Measurements from ENCODE around the gene FEM1C. TPM values are rescaled to one million over a fixed set of nuclear protein-coding genes. Genes with fewer than 3 reads are reported as not detected.

The FEM1C gene
- total RNA-seq, 1 donor from 2014 or later, result 28.7 TPM

- peaks cover 3% of the 10 kb centered on the region for H3K4me1 Mint-ChIP-seq
- H3K27me3 ChIP-seq, result no peaks in the 10 kb centered on the region
- no peak for DNase-seq (ENCODE audit: low spot score)
- H3K27ac ChIP-seq, result no peak overlapping the region
- H3K4me3 ChIP-seq, result no peak overlapping the region
- H3K79me2 ChIP-seq (ENCODE audit: low read depth), result no peaks in the 10 kb centered on the region
- H3K9ac ChIP-seq, result no peak overlapping the region
- no peaks in the 10 kb centered on the region for H3F3A ChIP-seq (ENCODE audit: low read depth)
- no peaks in the 10 kb centered on the region for H3K36me3 ChIP-seq
- no peaks in the 10 kb centered on the region for H3K4me1 ChIP-seq
- no peak overlapping the region for H3K4me3 Mint-ChIP-seq
- H4K20me1 ChIP-seq (ENCODE audit: low read depth), result no peaks in the 10 kb centered on the region
- TF ChIP-seq, protein P1, sequence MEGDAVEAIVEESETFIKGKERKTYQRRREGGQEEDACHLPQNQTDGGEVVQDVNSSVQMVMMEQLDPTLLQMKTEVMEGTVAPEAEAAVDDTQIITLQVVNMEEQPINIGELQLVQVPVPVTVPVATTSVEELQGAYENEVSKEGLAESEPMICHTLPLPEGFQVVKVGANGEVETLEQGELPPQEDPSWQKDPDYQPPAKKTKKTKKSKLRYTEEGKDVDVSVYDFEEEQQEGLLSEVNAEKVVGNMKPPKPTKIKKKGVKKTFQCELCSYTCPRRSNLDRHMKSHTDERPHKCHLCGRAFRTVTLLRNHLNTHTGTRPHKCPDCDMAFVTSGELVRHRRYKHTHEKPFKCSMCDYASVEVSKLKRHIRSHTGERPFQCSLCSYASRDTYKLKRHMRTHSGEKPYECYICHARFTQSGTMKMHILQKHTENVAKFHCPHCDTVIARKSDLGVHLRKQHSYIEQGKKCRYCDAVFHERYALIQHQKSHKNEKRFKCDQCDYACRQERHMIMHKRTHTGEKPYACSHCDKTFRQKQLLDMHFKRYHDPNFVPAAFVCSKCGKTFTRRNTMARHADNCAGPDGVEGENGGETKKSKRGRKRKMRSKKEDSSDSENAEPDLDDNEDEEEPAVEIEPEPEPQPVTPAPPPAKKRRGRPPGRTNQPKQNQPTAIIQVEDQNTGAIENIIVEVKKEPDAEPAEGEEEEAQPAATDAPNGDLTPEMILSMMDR (IDR thresholded peaks at IDR 0.05), result no peak
- TF ChIP-seq EZH2 (IDR thresholded peaks at IDR 0.05) (no peak), EZH2phosphoT487 (IDR thresholded peaks at IDR 0.05) (no peak)
- H3K36me3 Mint-ChIP-seq, result no peaks in the 10 kb centered on the region
- H3K27me3 Mint-ChIP-seq (ENCODE audit: insufficient read depth, low read depth), result peaks cover 2% of the 10 kb centered on the region
- H2AFZ ChIP-seq (replicated peaks), result no peak overlapping the region
- H3K27ac Mint-ChIP-seq, result no peak overlapping the region
- no peak overlapping the region for H3K4me2 ChIP-seq
- H3K9me3 ChIP-seq (ENCODE audit: low read depth), result no peaks in the 10 kb centered on the region
- peaks cover 4% of the 10 kb centered on the region for H3K9me3 Mint-ChIP-seq
Observed at GRCh38 chr5:115578657-115579056, 34.1 kb upstream of the FEM1C start.

- H3K27ac ChIP-seq, result no peak overlapping the region
- no peaks in the 10 kb centered on the region for H3F3A ChIP-seq (ENCODE audit: low read depth)
- H3K4me1 Mint-ChIP-seq, result peaks cover 3% of the 10 kb centered on the region
- no peak overlapping the region for H3K9ac ChIP-seq
- H3K9me3 ChIP-seq (ENCODE audit: low read depth), result no peaks in the 10 kb centered on the region
- no peaks in the 10 kb centered on the region for H3K4me1 ChIP-seq
- no peaks in the 10 kb centered on the region for H4K20me1 ChIP-seq (ENCODE audit: low read depth)
- no peaks in the 10 kb centered on the region for H3K27me3 ChIP-seq
- peaks cover 4% of the 10 kb centered on the region for H3K9me3 Mint-ChIP-seq
- no peak overlapping the region for H3K27ac Mint-ChIP-seq
- H3K4me3 ChIP-seq, result no peak overlapping the region
- peaks cover 2% of the 10 kb centered on the region for H3K27me3 Mint-ChIP-seq (ENCODE audit: insufficient read depth, low read depth)
- H2AFZ ChIP-seq (replicated peaks), result no peak overlapping the region
- H3K36me3 Mint-ChIP-seq, result no peaks in the 10 kb centered on the region
- DNase-seq (ENCODE audit: low spot score), result no peak
- no peaks in the 10 kb centered on the region for H3K79me2 ChIP-seq (ENCODE audit: low read depth)
- H3K4me3 Mint-ChIP-seq, result no peak overlapping the region
- no peaks in the 10 kb centered on the region for H3K36me3 ChIP-seq
- no peak overlapping the region for H3K4me2 ChIP-seq
- TF ChIP-seq EZH2phosphoT487 (IDR thresholded peaks at IDR 0.05) (no peak), EZH2 (IDR thresholded peaks at IDR 0.05) (no peak)
- TF ChIP-seq, protein P1 (IDR thresholded peaks at IDR 0.05), result no peak
Observed at GRCh38 chr5:115577741-115578140, 33.2 kb upstream of the FEM1C start.

DNA sequence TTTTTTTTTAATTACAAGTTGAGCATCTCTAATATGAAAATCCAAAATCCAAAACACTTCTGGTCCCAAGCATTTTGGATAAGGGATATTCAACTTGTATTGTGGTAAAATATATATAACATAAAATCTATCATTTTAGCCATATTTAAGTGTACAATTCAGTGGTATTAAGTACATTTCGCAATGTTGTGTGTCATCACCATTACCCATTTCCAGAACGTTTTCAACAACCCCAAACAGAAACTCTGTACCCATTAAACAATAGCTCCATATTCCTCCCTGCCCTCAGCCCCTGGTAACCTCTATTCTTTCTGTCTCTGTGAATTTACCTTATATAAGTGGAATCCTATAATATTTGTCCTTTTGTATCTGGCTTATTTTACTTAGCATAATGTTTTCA lies 32.8 kb upstream of the FEM1C start:
- H3K27me3 ChIP-seq, result no peaks in the 10 kb centered on the region
- H3K4me1 ChIP-seq, result no peaks in the 10 kb centered on the region

More for the DNA sequence above, 32.8 kb upstream of the FEM1C start:
- Histone ChIP-seq H3K27ac (no peak overlapping the region), H2AFZ (replicated peaks) (no peak overlapping the region), H3K4me3 (no peak overlapping the region), H3K36me3 (no peaks in the 10 kb centered on the region), H3K9ac (no peak overlapping the region), H3K9me3 (ENCODE audit: low read depth) (no peaks in the 10 kb centered on the region), H3F3A (ENCODE audit: low read depth) (no peaks in the 10 kb centered on the region), H3K4me2 (no peak overlapping the region), H4K20me1 (ENCODE audit: low read depth) (no peaks in the 10 kb centered on the region), H3K79me2 (ENCODE audit: low read depth) (no peaks in the 10 kb centered on the region)
- no peaks in the 10 kb centered on the region for H3K36me3 Mint-ChIP-seq
- H3K27me3 Mint-ChIP-seq (ENCODE audit: insufficient read depth, low read depth), result peaks cover 2% of the 10 kb centered on the region
- peaks cover 6% of the 10 kb centered on the region for H3K4me1 Mint-ChIP-seq
- H3K9me3 Mint-ChIP-seq, result peaks cover 4% of the 10 kb centered on the region
- H3K4me3 Mint-ChIP-seq, result no peak overlapping the region
- TF ChIP-seq EZH2phosphoT487 (IDR thresholded peaks at IDR 0.05) (no peak), EZH2 (IDR thresholded peaks at IDR 0.05) (no peak)
- TF ChIP-seq, protein P1 (IDR thresholded peaks at IDR 0.05), result no peak
- no peak for DNase-seq (ENCODE audit: low spot score)
- no peak overlapping the region for H3K27ac Mint-ChIP-seq

Measured in neural progenitor cell (in vitro differentiated cells).